ENCODE results near the gene GRAMD4. TPM values are rescaled to one million over a fixed set of nuclear protein-coding genes. Genes with fewer than 3 reads are reported as not detected.

Gene GRAMD4
- total and polyA plus RNA-seq, 3 donors from 2014 or later = 20.8 to 81.5 (median 61.2) TPM

DNA sequence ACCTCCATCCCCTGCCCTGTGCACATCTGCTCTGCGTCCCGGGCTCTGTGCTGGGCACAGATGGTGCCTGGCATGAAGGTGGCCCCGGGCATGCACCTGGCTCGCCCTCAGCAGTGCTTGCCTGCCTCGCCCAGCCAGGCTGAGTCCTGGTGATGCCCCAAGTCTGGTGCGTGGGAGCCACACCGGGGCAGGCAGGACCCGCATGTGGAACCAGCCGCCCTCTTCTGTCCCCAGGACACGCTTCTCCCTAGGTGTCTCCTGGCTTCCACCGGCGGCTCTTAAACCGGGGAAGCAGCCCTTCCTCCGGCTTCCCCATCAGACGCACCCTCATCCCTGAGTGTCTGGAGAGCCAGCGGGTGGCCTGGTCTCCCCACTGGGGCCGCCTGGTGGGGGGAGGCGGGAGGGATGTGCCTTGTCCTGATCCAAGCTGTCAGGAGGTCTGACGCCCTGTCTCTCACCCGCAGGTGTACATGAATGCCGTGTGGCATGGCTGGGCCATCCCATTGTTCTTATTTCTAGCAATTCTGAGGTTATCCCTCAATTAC is 45.0 kb downstream of the GRAMD4 start:
- intact Hi-C loops (cut with DNase I; ENCODE audit: low total_unique reads) = no loop called here
- 97 to 99% methylated on average over 18 to 19 of the region's 21 CpGs for WGBS, 2 donors
- Histone ChIP-seq H3K9me3 (no peaks in the 10 kb centered on the region), H3K27ac (no peak overlapping the region), H3K27me3 (no peaks in the 10 kb centered on the region), H3K4me3 (no peak overlapping the region), H3K4me1 (no peaks in the 10 kb centered on the region), H3K36me3 (ENCODE audit: low read depth, missing control alignments) (no peaks in the 10 kb centered on the region)
- no peak for DNase-seq
- TF ChIP-seq, protein P1, sequence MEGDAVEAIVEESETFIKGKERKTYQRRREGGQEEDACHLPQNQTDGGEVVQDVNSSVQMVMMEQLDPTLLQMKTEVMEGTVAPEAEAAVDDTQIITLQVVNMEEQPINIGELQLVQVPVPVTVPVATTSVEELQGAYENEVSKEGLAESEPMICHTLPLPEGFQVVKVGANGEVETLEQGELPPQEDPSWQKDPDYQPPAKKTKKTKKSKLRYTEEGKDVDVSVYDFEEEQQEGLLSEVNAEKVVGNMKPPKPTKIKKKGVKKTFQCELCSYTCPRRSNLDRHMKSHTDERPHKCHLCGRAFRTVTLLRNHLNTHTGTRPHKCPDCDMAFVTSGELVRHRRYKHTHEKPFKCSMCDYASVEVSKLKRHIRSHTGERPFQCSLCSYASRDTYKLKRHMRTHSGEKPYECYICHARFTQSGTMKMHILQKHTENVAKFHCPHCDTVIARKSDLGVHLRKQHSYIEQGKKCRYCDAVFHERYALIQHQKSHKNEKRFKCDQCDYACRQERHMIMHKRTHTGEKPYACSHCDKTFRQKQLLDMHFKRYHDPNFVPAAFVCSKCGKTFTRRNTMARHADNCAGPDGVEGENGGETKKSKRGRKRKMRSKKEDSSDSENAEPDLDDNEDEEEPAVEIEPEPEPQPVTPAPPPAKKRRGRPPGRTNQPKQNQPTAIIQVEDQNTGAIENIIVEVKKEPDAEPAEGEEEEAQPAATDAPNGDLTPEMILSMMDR (IDR thresholded peaks at IDR 0.05) = no peak
- TF ChIP-seq POLR2A (IDR thresholded peaks at IDR 0.05) = no peak

DNA sequence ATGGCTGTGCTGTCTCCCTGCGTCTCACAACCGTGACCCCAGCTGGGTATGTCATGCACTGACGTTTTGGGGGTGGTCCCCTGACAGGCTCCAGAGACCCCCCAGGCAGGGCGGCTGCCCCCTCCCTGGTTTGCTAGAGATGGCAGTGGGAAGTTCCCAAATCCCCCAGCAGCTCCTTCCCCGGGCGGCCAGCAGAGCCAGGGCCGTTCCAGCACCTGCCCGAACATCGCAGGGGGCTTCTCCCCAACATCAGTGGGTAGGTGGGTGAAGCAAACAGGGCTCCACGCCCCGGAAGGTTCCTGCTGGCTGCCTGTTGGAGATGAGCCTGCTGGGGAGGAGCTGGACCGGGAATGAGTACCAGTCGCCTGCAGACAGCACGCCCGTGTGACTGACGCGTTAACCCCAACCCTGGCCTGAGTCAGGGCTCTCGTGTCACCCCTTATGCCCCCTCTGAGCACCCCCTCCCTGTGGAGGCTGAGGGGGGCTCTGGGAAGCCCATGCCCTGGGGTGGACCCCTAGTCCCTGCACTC is 45.6 kb downstream of the GRAMD4 start:
- intact Hi-C loops (cut with DNase I; ENCODE audit: low total_unique reads) = no loop called here
- 94 to 100% methylated on average over 3 to 18 of the region's 18 CpGs for WGBS, 2 donors
- no peak for TF ChIP-seq POLR2A (IDR thresholded peaks at IDR 0.05)
- TF ChIP-seq, protein P1 (IDR thresholded peaks at IDR 0.05) = no peak

DNA sequence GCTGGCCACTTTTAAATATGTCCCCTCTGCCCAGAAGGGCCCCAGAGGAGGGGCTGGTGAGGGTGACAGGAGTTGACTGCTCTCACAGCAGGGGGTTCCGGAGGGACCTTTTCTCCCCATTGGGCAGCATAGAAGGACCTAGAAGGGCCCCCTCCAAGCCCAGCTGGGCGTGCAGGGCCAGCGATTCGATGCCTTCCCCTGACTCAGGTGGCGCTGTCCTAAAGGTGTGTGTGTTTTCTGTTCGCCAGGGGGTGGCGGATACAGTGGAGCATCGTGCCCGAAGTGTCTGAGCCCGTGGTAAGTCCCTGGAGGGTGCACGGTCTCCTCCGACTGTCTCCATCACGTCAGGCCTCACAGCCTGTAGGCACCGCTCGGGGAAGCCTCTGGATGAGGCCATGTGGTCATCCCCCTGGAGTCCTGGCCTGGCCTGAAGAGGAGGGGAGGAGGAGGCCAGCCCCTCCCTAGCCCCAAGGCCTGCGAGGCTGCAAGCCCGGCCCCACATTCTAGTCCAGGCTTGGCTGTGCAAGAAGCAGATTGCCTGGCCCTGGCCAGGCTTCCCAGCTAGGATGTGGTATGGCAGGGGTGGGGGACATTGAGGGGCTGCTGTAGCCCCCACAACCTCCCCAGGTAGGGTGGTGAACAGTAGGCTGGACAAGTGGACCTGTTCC is 46.5 kb downstream of the GRAMD4 start:
- Histone ChIP-seq H3K27ac (no peak overlapping the region), H3K4me1 (no peaks in the 10 kb centered on the region), H3K9me3 (no peaks in the 10 kb centered on the region), H3K4me3 (no peak overlapping the region), H3K36me3 (ENCODE audit: low read depth, missing control alignments) (no peaks in the 10 kb centered on the region), H3K27me3 (no peaks in the 10 kb centered on the region)
- 87 to 95% methylated on average over 3 to 17 of the region's 17 CpGs for WGBS, 2 donors
- DNase-seq = no peak
- intact Hi-C loops (cut with DNase I; ENCODE audit: low total_unique reads) = no loop called here
- no peak for TF ChIP-seq POLR2A (IDR thresholded peaks at IDR 0.05)
- TF ChIP-seq, protein P1 (IDR thresholded peaks at IDR 0.05) = no peak

More for the DNA sequence above, 45.6 kb downstream of the GRAMD4 start:
- Histone ChIP-seq H3K36me3 (ENCODE audit: low read depth, missing control alignments) (no peaks in the 10 kb centered on the region), H3K4me1 (no peaks in the 10 kb centered on the region), H3K27ac (no peak overlapping the region), H3K9me3 (no peaks in the 10 kb centered on the region), H3K4me3 (no peak overlapping the region), H3K27me3 (no peaks in the 10 kb centered on the region)
- DNase-seq = no peak

DNA sequence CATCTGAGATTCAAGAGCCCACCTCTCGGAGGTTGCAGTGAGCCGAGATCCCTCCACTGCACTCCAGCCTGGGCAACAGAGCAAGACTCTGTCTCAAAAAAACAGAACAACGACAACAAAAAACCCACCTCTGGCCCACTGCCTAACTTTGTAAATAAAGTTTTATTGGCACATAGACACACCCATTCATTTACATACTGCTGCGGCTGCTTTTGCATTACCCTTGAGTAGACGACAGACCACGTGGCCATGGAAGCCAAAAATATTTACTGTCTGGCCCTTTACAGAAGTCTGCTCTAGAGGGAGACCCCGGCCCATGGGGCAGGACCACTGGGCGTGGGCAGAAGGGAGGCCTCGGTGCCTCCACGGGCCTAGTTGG is 47.0 kb downstream of the GRAMD4 start:
- WGBS, 2 donors = 96 to 97% methylated on average over 6 to 10 of the region's 10 CpGs
- TF ChIP-seq, protein P1 (IDR thresholded peaks at IDR 0.05) = no peak
- TF ChIP-seq POLR2A (IDR thresholded peaks at IDR 0.05) = no peak
- DNase-seq = no peak
- H3K4me1 ChIP-seq = no peaks in the 10 kb centered on the region
- H3K9me3 ChIP-seq = no peaks in the 10 kb centered on the region
- no peaks in the 10 kb centered on the region for H3K27me3 ChIP-seq
- no peak overlapping the region for H3K27ac ChIP-seq
- no peak overlapping the region for H3K4me3 ChIP-seq
- no peaks in the 10 kb centered on the region for H3K36me3 ChIP-seq (ENCODE audit: low read depth, missing control alignments)
- intact Hi-C loops (cut with DNase I; ENCODE audit: low total_unique reads) = no loop called here

Data from testis (tissue), 3 donors.